Measurements from ENCODE around the gene KCND3.

- TF ChIP-seq, protein P1, sequence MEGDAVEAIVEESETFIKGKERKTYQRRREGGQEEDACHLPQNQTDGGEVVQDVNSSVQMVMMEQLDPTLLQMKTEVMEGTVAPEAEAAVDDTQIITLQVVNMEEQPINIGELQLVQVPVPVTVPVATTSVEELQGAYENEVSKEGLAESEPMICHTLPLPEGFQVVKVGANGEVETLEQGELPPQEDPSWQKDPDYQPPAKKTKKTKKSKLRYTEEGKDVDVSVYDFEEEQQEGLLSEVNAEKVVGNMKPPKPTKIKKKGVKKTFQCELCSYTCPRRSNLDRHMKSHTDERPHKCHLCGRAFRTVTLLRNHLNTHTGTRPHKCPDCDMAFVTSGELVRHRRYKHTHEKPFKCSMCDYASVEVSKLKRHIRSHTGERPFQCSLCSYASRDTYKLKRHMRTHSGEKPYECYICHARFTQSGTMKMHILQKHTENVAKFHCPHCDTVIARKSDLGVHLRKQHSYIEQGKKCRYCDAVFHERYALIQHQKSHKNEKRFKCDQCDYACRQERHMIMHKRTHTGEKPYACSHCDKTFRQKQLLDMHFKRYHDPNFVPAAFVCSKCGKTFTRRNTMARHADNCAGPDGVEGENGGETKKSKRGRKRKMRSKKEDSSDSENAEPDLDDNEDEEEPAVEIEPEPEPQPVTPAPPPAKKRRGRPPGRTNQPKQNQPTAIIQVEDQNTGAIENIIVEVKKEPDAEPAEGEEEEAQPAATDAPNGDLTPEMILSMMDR (IDR thresholded peaks at IDR 0.05; ENCODE audit: insufficient read depth, low read depth, low read length), result no peak
- no peak for TF ChIP-seq EZH2 (IDR thresholded peaks at IDR 0.05; ENCODE audit: insufficient read depth, low read length)
These were observed 16.2 kb downstream of the KCND3 start for GRCh38 chr1:111973150-111973790.

Data from astrocyte (in vitro differentiated cells and primary cell).